ENCODE data around the gene WWOX. TPM values are rescaled to one million over a fixed set of nuclear protein-coding genes. Genes with fewer than 3 reads are reported as not detected.

Gene WWOX
- polyA plus RNA-seq, 2 of the 4 experiments (the other 2 are of a cell fraction), result 16.0 to 17.2 TPM

DNA sequence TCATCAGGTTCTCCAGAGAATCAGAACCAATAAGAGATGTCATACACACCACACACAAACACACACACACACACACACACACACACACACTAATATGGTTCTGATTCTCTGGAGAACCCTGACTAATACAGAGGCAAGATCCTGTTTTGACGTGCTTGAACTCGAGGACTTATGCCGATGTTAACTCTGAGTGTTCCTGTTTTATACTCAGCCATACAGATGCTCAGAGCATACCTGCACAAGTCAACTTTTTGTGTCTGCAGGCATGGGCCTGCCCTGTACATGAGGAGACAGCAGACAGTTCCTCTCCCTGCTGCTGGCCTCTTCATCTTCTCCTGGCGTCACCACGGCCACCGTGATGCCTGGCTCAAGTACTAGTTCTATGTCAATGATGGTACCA lies 635.9 kb downstream of the WWOX start (continued):
- no peak for TF ChIP-seq TP53 (CRISPR knock-in tag; IDR thresholded peaks at IDR 0.05)

DNA sequence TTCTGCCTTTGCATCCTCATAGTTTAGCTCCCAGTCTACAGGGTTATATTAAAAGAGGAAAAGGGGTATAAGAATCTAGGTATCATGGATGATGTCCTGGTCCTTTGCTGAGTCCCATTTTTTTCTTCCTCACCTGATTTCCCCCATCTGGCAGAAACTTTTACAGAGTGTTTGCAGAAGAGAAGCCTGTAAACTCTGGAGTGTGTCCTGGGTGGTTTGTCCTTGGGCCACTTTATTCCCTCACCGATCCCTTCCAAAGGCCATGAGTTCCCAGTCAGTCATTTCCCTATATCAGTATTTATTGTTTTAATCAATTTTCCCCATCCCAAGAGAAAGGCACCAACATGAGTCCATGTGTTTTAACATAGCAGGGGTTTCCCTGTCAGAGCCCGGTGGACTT lies 638.2 kb downstream of the WWOX start:
- POLR2A ChIA-PET, result no interaction called here
- FAIRE-seq (no peak), DNase-seq (ENCODE audit: low read depth in 1 of 2, low spot score in 1 of 2) (no peak), ATAC-seq (no peak)
- TF ChIP-seq JUN (IDR thresholded peaks at IDR 0.05) (no peak), NFE2L2 (conservative IDR thresholded peaks at IDR 0.05; ENCODE audit: low read length) (no peak), CBX2 (IDR thresholded peaks at IDR 0.05; ENCODE audit: borderline replicate concordance, low read depth) (no peak), CHD4 (IDR thresholded peaks at IDR 0.05; ENCODE audit: borderline replicate concordance) (no peak), RAD21 (conservative IDR thresholded peaks at IDR 0.05 in 1 of 2, IDR thresholded peaks at IDR 0.05 in 1 of 2) (no peak), MAX (IDR thresholded peaks at IDR 0.05) (no peak), NR3C1 (IDR thresholded peaks at IDR 0.05) (no peak), RCOR1 (IDR thresholded peaks at IDR 0.05; ENCODE audit: low read depth, low read length) (no peak), POLR2AphosphoS2 (conservative IDR thresholded peaks at IDR 0.05; ENCODE audit: low read length) (no peak), ESRRA (IDR thresholded peaks at IDR 0.05; ENCODE audit: borderline replicate concordance, low read length) (no peak), CBX8 (IDR thresholded peaks at IDR 0.05) (no peak)
- Histone ChIP-seq H3K27ac (no peak overlapping the region), H3K4me3 (no peak overlapping the region), H3K9me3 (no peaks in the 10 kb centered on the region), H3K4me1 (no peaks in the 10 kb centered on the region), H3K4me2 (no peak overlapping the region)
- CTCF ChIA-PET, result no interaction called here
- WGBS (ENCODE audit: missing lambda C conversion rate), result 63% methylated on average over 2 of the region's 2 CpGs

GRCh38 chr16:78738557-78738956 lies 639.1 kb downstream of the WWOX start:
- POLR2A ChIA-PET, result no interaction called here
- 67% methylated on average over 5 of the region's 5 CpGs for WGBS (ENCODE audit: missing lambda C conversion rate)
- H3K4me3 ChIP-seq, result no peak overlapping the region

GRCh38 chr16:78740269-78740668 lies 640.8 kb downstream of the WWOX start:
- POLR2A ChIA-PET, result no interaction called here

More at GRCh38 chr16:78738557-78738956, 639.1 kb downstream of the WWOX start:
- FAIRE-seq, result no peak
- no peak for TF ChIP-seq RAD21 (conservative IDR thresholded peaks at IDR 0.05 in 1 of 2, IDR thresholded peaks at IDR 0.05 in 1 of 2)
- no peak for TF ChIP-seq NPAS2 (CRISPR knock-in tag; IDR thresholded peaks at IDR 0.05; ENCODE audit: borderline replicate concordance)
- no peak for TF ChIP-seq RFX5 (IDR thresholded peaks at IDR 0.05)
- TF ChIP-seq CBX2 (IDR thresholded peaks at IDR 0.05; ENCODE audit: borderline replicate concordance, low read depth), result no peak
- TF ChIP-seq MAFK (IDR thresholded peaks at IDR 0.05; ENCODE audit: partially characterized antibody), result no peak
- no peak for TF ChIP-seq RCOR1 (IDR thresholded peaks at IDR 0.05; ENCODE audit: low read depth, low read length)
- TF ChIP-seq JUN (IDR thresholded peaks at IDR 0.05), result no peak
- TF ChIP-seq ZSCAN20 (CRISPR knock-in tag; IDR thresholded peaks at IDR 0.05), result no peak
- no peak for TF ChIP-seq RNF2 (IDR thresholded peaks at IDR 0.05; ENCODE audit: borderline replicate concordance, low read depth)
- no peak for TF ChIP-seq NR3C1 (IDR thresholded peaks at IDR 0.05)
- no peak for TF ChIP-seq E2F6 (IDR thresholded peaks at IDR 0.05; ENCODE audit: borderline replicate concordance, low read depth)
- TF ChIP-seq POLR2AphosphoS2 (conservative IDR thresholded peaks at IDR 0.05; ENCODE audit: low read length), result no peak
- no peak for TF ChIP-seq HOXB5 (CRISPR knock-in tag; IDR thresholded peaks at IDR 0.05)
- no peak for TF ChIP-seq BHLHE40 (IDR thresholded peaks at IDR 0.05; ENCODE audit: low read depth, low read length)
- no peak for TF ChIP-seq ATOH8 (CRISPR knock-in tag; IDR thresholded peaks at IDR 0.05; ENCODE audit: low read depth)
- TF ChIP-seq MAX (IDR thresholded peaks at IDR 0.05), result no peak
- no peak for TF ChIP-seq SMC3 (IDR thresholded peaks at IDR 0.05)
- no peak for TF ChIP-seq HDAC2 (IDR thresholded peaks at IDR 0.05)
- no peak for TF ChIP-seq FOXS1 (CRISPR knock-in tag; IDR thresholded peaks at IDR 0.05)
- no peak for ATAC-seq
- no peak overlapping the region for H3K4me2 ChIP-seq
- H3K9me3 ChIP-seq, result no peaks in the 10 kb centered on the region
- CTCF ChIA-PET, result no interaction called here
- no peak for DNase-seq (ENCODE audit: low read depth in 1 of 2, low spot score in 1 of 2)
- no peak overlapping the region for H3K27ac ChIP-seq
- H3K4me1 ChIP-seq, result no peaks in the 10 kb centered on the region

More at GRCh38 chr16:78740269-78740668, 640.8 kb downstream of the WWOX start:
- WGBS (ENCODE audit: missing lambda C conversion rate), result 33% methylated on average over 12 of the region's 12 CpGs
- no peak for ATAC-seq
- Histone ChIP-seq H3K9me3 (no peaks in the 10 kb centered on the region), H3K27ac (no peak overlapping the region), H3K4me1 (no peaks in the 10 kb centered on the region), H3K4me3 (no peak overlapping the region), H3K4me2 (no peak overlapping the region)
- CTCF ChIA-PET, result no interaction called here
- TF ChIP-seq RARB (CRISPR knock-in tag; IDR thresholded peaks at IDR 0.05) (no peak), MAZ (IDR thresholded peaks at IDR 0.05; ENCODE audit: borderline replicate concordance, low read depth, low read length) (no peak), SMC3 (IDR thresholded peaks at IDR 0.05) (no peak), FOSL2 (IDR thresholded peaks at IDR 0.05) (no peak), FOSL2 (CRISPR knock-in tag; IDR thresholded peaks at IDR 0.05) (no peak), ZC3H11A (IDR thresholded peaks at IDR 0.05) (no peak), ZSCAN20 (CRISPR knock-in tag; IDR thresholded peaks at IDR 0.05) (no peak), KDM1A (IDR thresholded peaks at IDR 0.05; ENCODE audit: low read depth) (no peak), RCOR1 (IDR thresholded peaks at IDR 0.05; ENCODE audit: low read depth, low read length) (no peak), HDAC2 (IDR thresholded peaks at IDR 0.05) (no peak), BHLHE40 (IDR thresholded peaks at IDR 0.05; ENCODE audit: low read depth, low read length) (no peak), NR3C1 (IDR thresholded peaks at IDR 0.05) (no peak), NPAS2 (CRISPR knock-in tag; IDR thresholded peaks at IDR 0.05; ENCODE audit: borderline replicate concordance) (no peak), JUNB (IDR thresholded peaks at IDR 0.05) (no peak), EHF (CRISPR knock-in tag; IDR thresholded peaks at IDR 0.05) (no peak), ESRRA (IDR thresholded peaks at IDR 0.05; ENCODE audit: borderline replicate concordance, low read length) (no peak), CBX2 (IDR thresholded peaks at IDR 0.05; ENCODE audit: borderline replicate concordance, low read depth) (no peak), CBX8 (IDR thresholded peaks at IDR 0.05) (no peak)
- no peak for DNase-seq (ENCODE audit: low read depth in 1 of 2, low spot score in 1 of 2)
- FAIRE-seq, result no peak
